ACHN (cell line): ENCODE data around the gene ADGB.
"Not testable (repeated sequence)": the region's sequence is repeated elsewhere in the genome, so short reads cannot be mapped to it uniquely, and the experiment has no call there.

Source experiments
- DNase-seq: peaks from one replicate; pipeline ENCODE4 v3.0.0-alpha.2; 2015
- in situ Hi-C: cut with HindIII; loops from 2 replicates; pipeline ENCODE4 v1.10.0; 2017; ENCODE audit warnings: low sequenced_read_pairs, low pct_ligation_motif_present, low pct_unique_long_range_greater_than_20kb

Gene ADGB

DNA sequence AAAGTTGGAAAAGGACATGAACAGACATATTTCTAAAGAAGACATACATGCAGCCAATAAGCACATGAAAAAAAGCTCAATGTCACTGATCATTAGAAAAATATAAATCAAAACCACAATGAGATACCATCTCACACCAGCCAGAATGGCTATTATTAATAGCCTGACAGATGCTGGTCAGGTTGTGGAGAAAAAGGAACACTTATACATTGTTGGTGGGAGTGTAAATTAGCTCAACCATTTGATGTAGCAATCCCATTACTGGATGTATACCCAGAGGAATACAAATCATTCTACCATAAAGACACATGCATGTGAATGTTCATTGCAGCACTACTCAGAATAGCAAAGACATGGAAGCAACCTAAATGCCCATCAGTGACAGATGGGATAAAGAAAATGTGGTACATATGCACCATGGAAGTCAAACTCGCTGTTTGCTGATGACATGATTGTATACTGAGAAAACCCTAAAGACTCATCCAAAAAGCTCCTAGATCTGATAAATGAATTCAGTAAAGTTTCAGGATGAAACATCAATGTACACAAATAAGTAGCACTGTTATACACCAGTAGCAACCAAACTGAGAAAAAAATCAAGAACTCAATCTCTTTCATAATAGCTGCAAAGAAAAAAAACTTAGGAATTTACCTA, 196.8 kb downstream of the ADGB start:
- in situ Hi-C loops, result no loop called here
- DNase-seq, result no peak

DNA sequence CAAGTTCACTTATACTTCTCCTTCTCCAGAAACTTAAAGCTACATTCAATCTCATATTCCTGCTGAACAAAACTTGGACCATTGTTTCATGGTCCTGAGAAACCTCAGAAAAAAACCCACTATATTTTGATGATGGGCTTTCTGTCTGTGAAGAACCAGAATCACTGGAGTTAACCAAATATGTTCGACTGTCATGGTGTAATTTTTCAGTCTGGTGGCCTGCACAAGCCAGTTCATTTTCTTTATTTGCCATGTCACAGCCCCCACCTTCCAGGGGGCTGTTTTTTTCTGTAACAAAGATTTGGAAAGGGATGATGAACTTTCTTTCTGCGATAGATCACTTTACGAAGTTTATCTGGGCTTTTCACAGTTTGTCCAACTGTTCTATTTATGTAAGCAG, 204.4 kb downstream of the ADGB start:
- in situ Hi-C loops, DNase-seq: not testable (repeated sequence)

DNA sequence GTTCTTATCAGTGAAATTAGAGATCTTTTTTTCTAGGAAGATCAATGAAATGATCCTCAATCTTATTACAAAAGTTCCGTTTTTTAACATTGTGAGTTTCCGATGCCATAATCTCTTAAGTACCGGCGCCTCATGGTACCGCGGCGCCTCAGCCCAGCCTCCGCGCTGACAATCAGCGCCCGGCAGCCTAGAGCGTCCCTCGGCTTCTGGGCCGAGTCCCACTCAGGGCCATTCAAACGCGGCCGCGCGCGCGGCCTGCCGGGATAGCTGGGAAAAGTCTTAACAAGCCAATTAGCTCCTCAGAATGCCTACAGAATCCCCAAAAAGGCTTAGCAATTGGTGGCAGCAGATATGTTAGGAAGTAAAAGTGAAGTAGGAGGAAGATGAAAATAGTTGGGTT, 204.8 kb downstream of the ADGB start:
- in situ Hi-C loops, result no loop called here
- no peak for DNase-seq

DNA sequence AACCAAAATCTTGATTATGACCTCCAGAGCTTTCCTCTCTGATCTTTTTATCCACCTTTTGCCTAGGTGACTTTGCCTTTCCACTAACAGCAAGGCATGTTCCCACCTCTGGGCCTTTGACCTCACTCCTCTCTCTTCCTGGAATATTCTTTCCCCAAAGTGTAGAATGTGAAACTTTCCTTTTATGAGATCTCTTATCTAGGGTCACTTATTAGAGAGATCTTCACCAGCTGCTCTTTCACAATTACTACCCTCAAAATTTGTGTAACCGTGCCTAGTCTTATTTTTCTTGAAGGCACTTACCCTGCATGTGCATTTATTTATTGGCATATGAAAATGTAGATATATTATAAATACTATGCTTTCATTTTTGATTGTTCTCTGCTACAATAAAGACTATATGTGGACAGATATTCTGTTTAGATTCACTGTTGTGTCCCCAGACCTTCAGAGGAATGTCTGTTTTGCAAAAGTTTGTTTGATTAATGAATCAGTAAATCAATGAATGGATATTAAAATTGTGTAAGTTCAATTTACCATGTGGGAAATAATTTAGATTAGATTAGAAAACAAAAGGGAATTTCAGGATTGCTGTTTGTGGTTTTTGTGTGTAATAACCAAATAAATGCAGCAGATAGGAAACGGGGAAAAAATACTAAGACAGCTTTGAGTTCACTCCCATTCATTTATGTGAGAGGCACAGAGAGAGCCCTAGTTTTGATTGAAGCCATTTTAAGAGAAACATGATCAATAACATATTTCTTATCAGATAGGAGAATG, 207.0 kb downstream of the ADGB start:
- in situ Hi-C loops, result no loop called here

DNA sequence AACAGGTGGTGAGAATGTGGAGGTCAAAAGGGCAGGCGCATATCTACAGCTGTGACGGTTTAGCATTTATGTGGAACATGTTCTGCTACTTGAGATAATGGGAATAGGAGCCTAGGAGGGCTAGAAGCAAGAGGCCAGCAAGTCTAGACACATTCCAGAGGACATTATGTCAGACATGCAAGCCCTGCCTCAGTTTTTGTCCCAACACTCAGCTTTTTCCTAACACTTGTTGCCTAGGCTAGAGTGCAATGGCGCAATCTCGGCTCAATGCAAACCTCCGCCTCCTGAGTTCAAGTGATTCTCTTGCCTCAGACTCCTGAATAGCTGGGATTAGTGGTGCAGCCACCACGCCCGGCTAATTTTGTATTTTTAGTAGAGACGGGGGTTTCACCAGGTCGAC, 210.2 kb downstream of the ADGB start:
- in situ Hi-C loops, DNase-seq: not testable (repeated sequence)

More for the DNA sequence above, 207.0 kb downstream of the ADGB start:
- DNase-seq, result no peak

DNA sequence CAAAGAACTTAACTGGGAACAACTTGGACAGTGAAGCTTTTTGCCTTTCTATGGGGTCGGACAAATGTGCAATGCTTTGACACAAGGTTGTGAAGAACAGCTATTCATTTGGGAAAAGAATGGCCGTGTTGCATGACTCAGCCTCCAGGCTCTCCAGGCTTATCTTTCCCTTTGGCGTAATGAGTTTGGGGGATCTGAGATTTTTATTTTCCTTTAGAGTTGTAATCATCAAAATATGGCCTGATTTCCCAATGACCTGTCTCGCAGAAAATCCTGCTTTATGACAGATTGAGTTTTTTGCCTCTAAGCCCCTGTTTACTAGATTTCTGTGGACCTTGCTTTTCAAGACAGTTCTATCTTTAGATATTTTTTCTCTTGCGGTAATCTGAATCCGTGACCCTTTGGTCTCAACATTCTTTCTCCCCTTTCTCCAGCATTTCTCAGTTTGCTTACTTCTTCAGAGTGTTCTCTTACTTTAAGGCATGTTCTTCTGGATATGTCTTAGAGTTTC, 214.1 kb downstream of the ADGB start:
- DNase-seq, in situ Hi-C loops: not testable (repeated sequence)

DNA sequence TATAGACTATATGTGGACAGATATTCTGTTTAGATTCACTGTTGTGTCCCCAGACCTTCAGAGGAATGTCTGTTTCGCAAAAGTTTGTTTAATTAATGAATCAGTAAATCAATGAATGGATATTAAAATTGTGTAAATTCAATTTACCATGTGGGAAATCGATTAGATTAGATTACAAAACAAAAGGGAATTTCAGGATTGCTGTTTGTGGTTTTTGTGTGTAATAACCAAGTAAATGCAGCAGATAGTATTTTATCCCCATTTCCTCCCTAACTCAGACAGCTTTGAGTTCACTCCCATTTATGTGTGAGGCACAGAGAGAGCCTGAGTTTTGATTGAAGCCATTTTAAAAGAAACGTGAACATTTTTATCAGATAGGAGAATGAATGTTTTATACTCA, 214.8 kb downstream of the ADGB start:
- no peak for DNase-seq
- in situ Hi-C loops, result no loop called here

DNA sequence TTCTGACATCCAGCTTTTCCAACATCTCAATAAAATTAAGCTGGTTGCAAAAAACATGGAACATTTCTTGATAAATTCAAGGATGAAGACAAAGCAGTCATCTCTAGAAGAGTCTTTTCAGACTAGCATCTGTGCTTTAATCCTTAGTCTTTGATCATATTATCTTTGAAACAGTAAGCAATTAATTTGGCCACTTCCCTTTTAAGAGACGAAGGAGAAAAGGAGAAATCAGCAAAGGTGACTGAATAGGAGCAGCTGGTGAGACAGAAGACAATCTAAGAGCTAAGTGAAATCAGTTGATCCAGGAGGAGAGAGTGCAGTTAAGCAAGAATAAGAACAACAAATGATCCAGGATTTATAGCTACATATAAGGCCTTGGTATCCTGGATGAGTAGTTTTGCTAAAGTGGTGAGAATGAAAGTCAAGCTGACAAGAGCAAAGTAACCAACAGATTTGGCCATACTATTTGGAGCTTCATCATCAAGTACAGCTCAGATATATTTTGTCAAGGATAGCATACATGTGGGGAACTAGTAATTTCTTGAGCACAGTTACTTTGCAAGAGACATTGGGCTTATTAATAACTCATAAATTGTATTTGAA, 215.5 kb downstream of the ADGB start:
- in situ Hi-C loops, result no loop called here
- DNase-seq, result no peak

DNA sequence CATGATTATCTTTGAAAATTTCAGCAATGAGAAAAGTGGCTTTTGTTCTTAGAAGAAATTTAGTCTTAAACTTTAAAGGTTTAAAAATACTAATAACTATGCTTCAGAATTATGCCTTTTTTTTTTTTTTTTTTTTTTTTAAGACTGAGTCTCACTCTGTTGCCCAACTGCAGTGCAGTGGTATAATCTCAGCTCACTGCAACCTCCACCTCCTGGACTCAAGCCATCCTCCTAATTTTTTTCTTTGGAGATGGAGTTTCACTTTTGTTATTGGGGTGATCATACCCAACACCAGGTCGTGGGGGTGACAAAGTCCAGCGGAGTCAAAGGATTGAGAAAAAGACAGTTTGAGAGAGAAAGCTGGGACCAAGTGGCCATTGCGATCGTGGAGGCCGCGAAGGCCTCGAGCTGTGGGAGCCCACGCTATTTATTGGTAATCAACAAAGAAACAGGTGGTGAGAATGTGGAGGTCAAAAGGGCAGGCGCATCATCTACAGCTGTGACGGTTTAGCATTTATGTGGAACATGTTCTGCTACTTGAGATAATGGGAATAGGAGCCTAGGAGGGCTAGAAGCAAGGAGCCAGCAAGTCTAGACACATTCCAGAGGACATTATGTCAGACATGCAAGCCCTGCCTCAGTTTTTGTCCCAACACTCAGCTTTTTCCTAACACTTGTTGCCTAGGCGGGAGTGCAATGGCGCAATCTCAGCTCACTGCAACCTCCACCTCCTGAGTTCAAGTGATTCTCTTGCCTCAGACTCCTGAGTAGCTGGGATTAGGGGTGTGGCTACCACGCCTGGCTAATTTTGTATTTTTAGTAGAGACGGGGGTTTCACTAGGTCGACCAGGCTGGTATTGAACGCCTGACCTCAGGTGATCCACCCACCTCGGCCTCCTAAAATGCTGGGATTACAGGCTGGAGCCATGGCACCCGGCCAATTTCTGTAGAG, 217.0 kb downstream of the ADGB start:
- DNase-seq, result not testable (repeated sequence)

DNA sequence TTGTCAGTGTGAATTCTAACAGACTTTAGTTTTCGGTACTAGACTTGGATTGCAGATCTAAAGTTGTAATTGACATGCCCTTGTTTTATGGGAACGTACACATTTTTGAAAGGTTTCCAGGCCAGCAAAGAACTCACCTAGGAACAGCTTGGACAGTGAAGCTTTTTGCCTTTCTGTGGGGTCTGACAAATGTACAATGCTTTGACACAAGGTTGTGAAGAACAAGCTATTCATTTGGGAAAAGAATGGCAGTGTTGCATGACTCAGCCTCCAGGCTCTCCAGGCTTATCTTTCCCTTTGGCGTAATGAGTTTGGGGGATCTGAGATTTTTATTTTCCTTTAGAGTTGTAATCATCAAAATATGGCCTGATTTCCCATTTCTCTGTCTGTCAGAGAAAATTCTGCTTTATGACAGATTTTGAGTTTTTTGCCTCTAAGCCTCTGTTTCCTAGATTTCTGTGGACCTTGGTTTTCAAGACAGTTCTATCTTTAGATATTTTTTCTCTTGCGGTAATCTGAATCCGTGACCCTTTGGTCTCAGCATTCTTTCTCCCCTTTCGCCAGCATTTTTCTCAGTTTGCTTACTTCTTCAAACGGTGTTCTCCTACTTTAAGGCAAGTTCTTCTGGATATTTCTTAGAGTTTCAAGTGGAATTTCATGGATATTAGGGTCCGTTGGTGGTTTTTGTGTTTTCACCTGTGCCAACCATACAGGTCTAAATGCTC, 221.0 kb downstream of the ADGB start:
- in situ Hi-C loops, result no loop called here
- DNase-seq, result no peak

More for the DNA sequence above, 217.0 kb downstream of the ADGB start:
- in situ Hi-C loops, result not testable (repeated sequence)

DNA sequence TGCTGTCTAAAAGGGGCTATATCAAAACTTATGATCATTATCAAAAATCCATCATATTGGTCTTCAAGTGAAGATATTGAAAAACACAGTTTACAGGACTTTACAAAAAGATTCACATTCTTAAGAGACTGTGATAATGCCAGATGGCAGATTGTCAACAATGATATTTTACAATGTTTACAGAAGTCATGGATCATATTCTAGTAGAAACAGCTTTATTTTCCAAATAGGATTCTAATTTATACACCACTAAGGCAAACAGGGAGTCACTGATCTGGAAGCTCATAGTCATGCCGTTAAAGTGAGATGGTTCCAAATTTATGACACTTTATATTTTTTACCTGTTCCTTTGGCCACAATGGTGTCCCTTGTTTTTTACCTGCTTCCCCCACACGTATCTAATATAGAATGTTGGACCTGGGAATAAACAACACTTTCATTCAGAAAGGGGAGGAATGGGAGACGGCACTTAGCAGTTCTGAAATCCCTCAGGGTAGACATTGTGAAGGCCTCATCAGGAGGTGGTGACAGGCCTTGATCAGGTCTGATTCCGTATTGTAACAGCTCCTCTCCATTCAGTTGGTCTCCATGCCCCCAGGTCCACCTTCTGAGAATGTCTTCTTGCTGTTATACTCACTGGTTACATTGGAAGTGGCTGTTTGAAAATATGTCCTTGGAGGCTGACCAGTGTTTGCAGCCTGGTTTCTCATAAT, 228.6 kb downstream of the ADGB start:
- no peak for DNase-seq
- in situ Hi-C loops, result no loop called here

DNA sequence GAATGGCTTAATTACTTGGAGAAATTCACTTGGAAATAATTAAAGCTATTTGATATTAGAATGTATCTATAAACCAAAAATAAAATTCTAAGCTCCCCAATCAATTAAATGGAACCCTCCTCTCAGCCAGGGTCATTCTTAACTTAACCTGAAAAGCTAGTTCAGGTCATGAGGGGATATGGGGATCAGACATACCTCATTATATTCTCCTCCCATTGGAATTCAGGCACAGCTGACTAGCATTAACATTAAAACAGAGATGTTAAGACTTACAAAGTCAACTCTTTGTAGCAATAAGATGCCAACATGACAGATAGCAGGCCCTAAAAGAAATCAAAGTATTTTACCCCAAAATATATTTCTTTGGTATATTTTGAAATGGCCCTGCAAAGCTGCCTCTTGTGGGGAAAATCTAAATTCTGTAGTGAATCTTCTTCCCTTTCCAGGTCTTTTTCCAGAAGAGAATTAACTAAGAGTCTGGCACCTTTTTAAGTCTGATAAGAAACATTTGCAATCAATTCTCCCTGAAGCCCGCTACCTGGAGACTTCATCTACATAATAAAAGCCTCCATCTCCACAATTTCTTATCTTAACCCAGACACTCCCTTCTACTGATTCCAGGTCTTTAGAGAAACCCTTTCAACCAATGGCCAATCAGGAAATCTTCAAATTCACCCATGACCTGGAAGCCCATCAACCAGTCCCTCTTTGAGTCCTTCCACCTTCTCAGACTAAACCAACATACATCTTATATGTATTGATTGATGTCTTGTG, 231.2 kb downstream of the ADGB start:
- DNase-seq, result no peak
- in situ Hi-C loops, result no loop called here

DNA sequence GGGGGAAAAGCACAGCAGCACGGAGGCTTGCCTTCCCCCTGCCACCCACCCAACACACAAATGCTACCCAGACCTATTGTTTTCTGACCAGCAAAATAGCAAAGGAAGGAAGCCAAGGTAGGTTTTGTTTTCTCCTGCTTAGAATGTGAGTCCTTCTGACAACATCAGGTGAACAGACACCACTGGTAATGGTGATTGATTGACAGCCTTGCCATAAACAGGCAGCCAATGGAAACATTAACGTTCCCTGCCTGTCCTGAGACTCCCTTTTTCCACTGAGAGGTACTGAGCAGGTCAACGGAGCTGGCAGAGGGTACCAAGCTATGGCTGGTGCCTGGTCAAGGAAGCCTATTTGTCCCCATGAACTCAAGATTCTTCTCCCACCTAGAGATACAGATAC, 234.4 kb downstream of the ADGB start:
- no peak for DNase-seq
- in situ Hi-C loops, result no loop called here

DNA sequence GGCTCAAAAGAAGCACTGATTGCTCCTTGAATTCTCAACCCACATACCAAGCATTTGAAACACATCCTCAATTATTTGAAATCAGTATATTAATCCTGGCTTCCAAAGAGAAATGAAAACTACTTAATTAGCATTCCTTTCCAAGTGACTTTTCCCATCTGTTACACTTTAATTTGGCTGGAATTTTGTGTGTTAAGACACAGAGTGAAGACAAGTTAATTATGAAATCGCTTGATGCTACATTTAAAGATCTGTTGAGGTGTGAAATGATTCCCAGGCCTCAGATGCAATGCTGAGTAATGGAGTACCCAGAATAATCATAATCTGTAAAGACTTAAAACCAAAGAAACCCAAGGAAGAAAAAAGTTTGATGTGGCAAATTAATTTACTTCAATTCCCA, 241.4 kb downstream of the ADGB start:
- in situ Hi-C loops, result no loop called here
- DNase-seq, result no peak

DNA sequence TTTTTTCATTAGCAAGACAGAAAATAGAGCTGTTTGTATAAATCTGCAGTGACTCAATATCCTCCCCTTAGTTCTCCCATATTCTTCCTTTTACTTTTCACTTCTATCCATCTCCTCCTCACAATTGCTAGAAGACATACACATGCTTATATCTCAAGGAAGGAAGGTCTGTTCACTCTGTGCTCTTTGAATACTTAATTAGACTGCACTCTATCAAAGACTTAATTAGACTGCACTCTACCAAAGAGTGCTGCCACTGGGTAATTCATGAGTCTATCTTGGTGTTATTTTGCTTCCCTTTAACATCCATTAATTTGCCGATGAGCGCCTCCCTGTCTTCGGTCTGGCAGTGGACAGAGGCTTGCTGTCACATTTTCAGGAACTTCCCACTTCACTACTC, 241.9 kb downstream of the ADGB start:
- in situ Hi-C loops, result no loop called here
- DNase-seq, result no peak

DNA sequence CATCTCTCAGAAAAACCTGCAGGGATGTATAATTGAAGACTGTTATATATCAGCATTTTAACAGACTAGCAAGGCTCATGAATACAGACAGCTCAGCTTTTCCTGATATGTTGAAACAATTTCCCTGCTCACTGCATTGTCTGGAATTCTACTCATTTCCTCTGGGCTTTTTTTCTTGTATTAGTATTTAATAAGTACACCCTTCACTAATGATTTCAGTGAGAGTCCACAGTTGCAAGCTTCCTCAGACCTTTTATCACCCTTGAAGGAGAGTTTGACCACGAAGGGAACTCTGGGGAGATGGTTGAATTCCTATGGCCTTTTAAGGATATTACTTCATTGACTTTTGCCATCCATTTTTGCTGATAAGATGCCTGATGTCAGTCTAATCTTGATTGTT, 248.7 kb downstream of the ADGB start:
- in situ Hi-C loops, result no loop called here
- no peak for DNase-seq
